Immature natural killer cell (primary cell): ENCODE measurements around the gene UBE2S. TPM values are rescaled to one million over a fixed set of nuclear protein-coding genes. Genes with fewer than 3 reads are reported as not detected.
"Not testable (repeated sequence)": the region's sequence is repeated elsewhere in the genome, so short reads cannot be mapped to it uniquely, and the experiment has no call there.

Source experiments
- DNase-seq, 3 donors: peaks; one replicate each; pipeline ENCODE4 v3.0.0; 2022; ENCODE audit warnings: mixed read lengths in 1 of 3
- H3K27ac Mint-ChIP-seq, 6 donors: one replicate each; pipeline ENCODE4 v1.8.0; 2020; ENCODE audit warnings: mixed read lengths in 6 of 6, mild to moderate bottlenecking in 5 of 6, inconsistent platforms in 4 of 6, moderate library complexity in 3 of 6
- H3K27me3 Mint-ChIP-seq, 3 donors: one replicate each; pipeline ENCODE4 v1.8.0; 2020 to 2021; ENCODE audit warnings: low read depth in 3 of 3, mild to moderate bottlenecking in 3 of 3, mixed read lengths in 3 of 3, moderate library complexity in 3 of 3, inconsistent platforms in 1 of 3
- H3K36me3 Mint-ChIP-seq, 3 donors: one replicate each; pipeline ENCODE4 v1.8.0; 2020; ENCODE audit warnings: mixed read lengths in 3 of 3, inconsistent platforms in 2 of 3, mild to moderate bottlenecking in 2 of 3
- H3K4me1 Mint-ChIP-seq, 2 donors: one replicate each; pipeline ENCODE4 v1.8.0; 2020; ENCODE audit warnings: inconsistent platforms in 2 of 2, mild to moderate bottlenecking in 2 of 2, mixed read lengths in 2 of 2, moderate library complexity in 1 of 2
- H3K4me3 Mint-ChIP-seq, 5 donors: one replicate each; pipeline ENCODE4 v1.8.0; 2020; ENCODE audit warnings: mild to moderate bottlenecking in 5 of 5, mixed read lengths in 5 of 5, inconsistent platforms in 3 of 5, moderate library complexity in 3 of 5
- H3K9me3 Mint-ChIP-seq, 6 donors: one replicate each; pipeline ENCODE4 v1.8.0; 2020; ENCODE audit warnings: mild to moderate bottlenecking in 6 of 6, mixed read lengths in 6 of 6, inconsistent platforms in 4 of 6, moderate library complexity in 3 of 6
- polyA plus RNA-seq, 3 donors: library from polyadenylated mRNA; unstranded; fragments of 300-500 nt; fragmentation: Illumina TruSeq; gene quantifications; one replicate each; pipeline ENCODE4 v1.2.3, GENCODE V29; 2021

Gene UBE2S
- polyA plus RNA-seq: 10 to 100 TPM; 40.2 to 72.1 (median 47.0) TPM

- H3K9me3 Mint-ChIP-seq, DNase-seq: not testable (repeated sequence)
- Mint-ChIP-seq H3K4me3 (peak within 1 kb of the TSS; percentile 91 to 96 (median 93)), H3K27me3 (peaks cover 11 to 18% (median 14%) of the 10 kb centered on the region in 3 donors), H3K36me3 (peaks cover 0 to 24% (median 9%) of the 10 kb centered on the region in 3 donors), H3K27ac (peak within 1 kb of the TSS; percentile 96 to 100 (median 99)), H3K4me1 (peaks cover 32 to 35% of the 10 kb centered on the region in 2 donors)
Measured at GRCh38 chr19:55407550-55407799, at the start of gene UBE2S. UBE2S (minus strand) TSS chr19:55407788; CDS start chr19:55407589, 199 bp downstream.

- Mint-ChIP-seq H3K9me3 (no peaks in the 10 kb centered on the region), H3K36me3 (peaks cover 0 to 10% (median 6%) of the 10 kb centered on the region in 3 donors), H3K4me1 (peaks cover 10 to 19% of the 10 kb centered on the region in 2 donors), H3K27ac (no peak overlapping the region), H3K27me3 (peaks cover 6 to 8% (median 6%) of the 10 kb centered on the region in 3 donors), H3K4me3 (no peak overlapping the region)
- DNase-seq: no peak
Measured at GRCh38 chr19:55456347-55456746, 48.8 kb upstream of the UBE2S start.

GRCh38 chr19:55455576-55456235 is 48.1 kb upstream of the UBE2S start:
- DNase-seq: no peak
- H3K9me3 Mint-ChIP-seq: no peaks in the 10 kb centered on the region
- H3K36me3 Mint-ChIP-seq: peaks cover 0 to 10% (median 6%) of the 10 kb centered on the region in 3 donors
- no peak overlapping the region for H3K4me3 Mint-ChIP-seq
- H3K4me1 Mint-ChIP-seq: peaks cover 11 to 16% of the 10 kb centered on the region in 2 donors
- peaks cover 7 to 8% (median 8%) of the 10 kb centered on the region in 3 donors for H3K27me3 Mint-ChIP-seq
- H3K27ac Mint-ChIP-seq: no peak overlapping the region

GRCh38 chr19:55454787-55455243 is 47.2 kb upstream of the UBE2S start:
- H3K9me3 Mint-ChIP-seq: no peaks in the 10 kb centered on the region
- H3K27ac Mint-ChIP-seq: no peak overlapping the region
- peaks cover 7 to 14% of the 10 kb centered on the region in 2 donors for H3K4me1 Mint-ChIP-seq
- peaks cover 0 to 10% (median 6%) of the 10 kb centered on the region in 3 donors for H3K36me3 Mint-ChIP-seq
- H3K27me3 Mint-ChIP-seq: peaks cover 7 to 10% (median 8%) of the 10 kb centered on the region in 3 donors
- H3K4me3 Mint-ChIP-seq: no peak overlapping the region
- DNase-seq: peak in 2 of 3 donors; percentile 25 to 35

- peak overlapping the region in 4 of 5 donors; percentile 18 to 33 (median 26) for H3K4me3 Mint-ChIP-seq
- H3K27me3 Mint-ChIP-seq: peaks cover 7 to 11% (median 8%) of the 10 kb centered on the region in 3 donors
- H3K4me1 Mint-ChIP-seq: peaks cover 6 to 14% of the 10 kb centered on the region in 2 donors
- DNase-seq: no peak
- peaks cover 0 to 10% (median 6%) of the 10 kb centered on the region in 3 donors for H3K36me3 Mint-ChIP-seq
- peak overlapping the region in 1 of 6 donors; percentile 50 for H3K27ac Mint-ChIP-seq
- H3K9me3 Mint-ChIP-seq: no peaks in the 10 kb centered on the region
Measured at GRCh38 chr19:55453511-55454260, 46.1 kb upstream of the UBE2S start.

- H3K27ac Mint-ChIP-seq: no peak overlapping the region
Measured at GRCh38 chr19:55452749-55453346, 45.3 kb upstream of the UBE2S start.

DNA sequence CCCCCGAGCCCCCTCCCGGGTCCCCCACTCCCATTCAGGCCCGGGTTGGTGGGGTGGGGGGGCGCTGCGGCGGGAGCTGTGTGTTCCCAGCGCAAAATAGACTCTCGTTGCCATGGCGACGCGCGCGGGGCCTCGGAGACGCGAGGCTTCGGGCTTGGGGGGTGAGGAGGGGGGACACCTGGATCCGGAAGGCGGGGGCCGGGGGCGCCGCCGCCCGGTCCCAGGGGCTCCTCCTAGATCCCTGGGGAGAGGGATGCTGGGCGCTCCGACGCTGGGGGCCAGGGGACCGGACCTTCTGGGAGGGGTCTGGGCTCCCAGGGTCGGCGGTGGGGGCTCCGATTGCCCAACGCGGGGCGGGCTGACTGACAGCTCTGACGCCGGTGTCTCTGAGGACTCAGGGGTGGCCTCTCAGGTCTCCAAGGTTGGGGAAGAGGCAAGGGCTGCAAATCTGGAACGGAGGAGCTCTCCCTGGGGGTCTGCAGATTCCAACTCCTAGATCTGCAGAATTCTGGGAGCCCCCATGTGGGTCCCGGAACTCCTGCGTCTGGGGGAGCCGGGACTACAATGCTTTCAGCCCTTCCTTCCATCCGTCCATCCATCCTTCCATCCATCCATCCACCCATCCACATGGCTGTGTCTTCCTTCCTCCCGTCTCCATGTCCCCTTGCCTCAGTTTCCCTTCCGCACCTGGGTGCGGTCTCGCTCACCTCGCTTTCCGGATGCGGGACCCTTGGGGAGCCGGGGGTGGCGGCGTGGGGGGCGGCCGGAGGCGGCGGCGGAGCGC is 44.6 kb upstream of the UBE2S start:
- H3K36me3 Mint-ChIP-seq: peaks cover 0 to 10% (median 6%) of the 10 kb centered on the region in 3 donors
- H3K27ac Mint-ChIP-seq: no peak overlapping the region
- peaks cover 6 to 14% of the 10 kb centered on the region in 2 donors for H3K4me1 Mint-ChIP-seq
- DNase-seq: no peak
- no peaks in the 10 kb centered on the region for H3K9me3 Mint-ChIP-seq
- peaks cover 7 to 11% (median 8%) of the 10 kb centered on the region in 3 donors for H3K27me3 Mint-ChIP-seq
- H3K4me3 Mint-ChIP-seq: peak overlapping the region in 1 of 5 donors; percentile 32

More at GRCh38 chr19:55452749-55453346, 45.3 kb upstream of the UBE2S start:
- Mint-ChIP-seq H3K27me3 (peaks cover 7 to 11% (median 8%) of the 10 kb centered on the region in 3 donors), H3K9me3 (no peaks in the 10 kb centered on the region), H3K4me1 (peaks cover 6 to 14% of the 10 kb centered on the region in 2 donors), H3K36me3 (peaks cover 0 to 10% (median 6%) of the 10 kb centered on the region in 3 donors), H3K4me3 (peak overlapping the region in 1 of 5 donors; percentile 25)
- peak; percentile 31 to 44 (median 38) for DNase-seq

DNA sequence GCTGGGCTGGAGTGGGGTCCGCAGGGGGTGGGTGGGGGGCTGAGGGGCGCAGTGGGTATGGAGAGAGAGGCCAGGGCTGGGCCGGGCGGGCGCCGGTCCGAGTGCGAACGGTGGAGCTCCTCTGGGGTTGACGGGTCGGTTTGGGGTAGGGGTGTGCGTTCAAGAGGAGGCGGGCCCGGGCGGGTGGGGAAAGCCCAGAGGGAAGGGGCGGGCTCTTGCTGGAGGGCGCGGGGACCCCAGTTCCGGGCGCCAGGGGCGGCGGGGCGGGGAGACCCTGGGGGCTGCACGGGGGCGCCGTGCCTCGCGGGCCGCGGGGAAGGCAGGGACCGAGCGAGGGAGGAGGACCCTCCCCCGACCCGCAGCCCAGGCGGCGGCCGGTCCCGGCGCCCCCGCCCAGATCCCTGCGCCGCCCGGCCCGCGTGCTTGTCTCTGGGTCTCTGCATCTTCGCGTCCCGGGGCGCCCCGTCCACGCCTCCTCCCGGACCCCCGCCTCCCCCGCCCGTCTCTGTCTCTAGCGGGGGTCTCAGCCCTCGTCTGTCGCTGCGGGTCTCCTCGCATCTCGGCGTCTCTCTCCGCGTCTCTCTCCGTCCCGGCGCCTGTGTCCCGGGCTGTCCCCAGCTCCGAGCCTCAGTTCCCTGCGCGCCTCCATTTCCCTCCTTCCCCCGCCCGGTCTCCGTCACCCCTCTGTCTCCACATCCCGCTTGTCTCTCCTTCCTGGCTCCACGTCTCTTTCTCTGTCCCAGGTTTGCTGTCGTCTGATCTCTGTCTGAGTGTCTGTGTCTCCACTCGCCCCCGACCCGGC is 43.8 kb upstream of the UBE2S start:
- Mint-ChIP-seq H3K4me3 (peak overlapping the region in 4 of 5 donors; percentile 17 to 63 (median 34)), H3K9me3 (no peaks in the 10 kb centered on the region), H3K4me1 (peaks cover 6 to 14% of the 10 kb centered on the region in 2 donors), H3K27ac (no peak overlapping the region), H3K27me3 (peaks cover 7 to 11% (median 8%) of the 10 kb centered on the region in 3 donors), H3K36me3 (peaks cover 0 to 10% (median 6%) of the 10 kb centered on the region in 3 donors)
- no peak for DNase-seq

GRCh38 chr19:55449469-55449868 is 41.9 kb upstream of the UBE2S start:
- no peak overlapping the region for H3K27ac Mint-ChIP-seq
- H3K4me3 Mint-ChIP-seq: no peak overlapping the region
- peaks cover 9 to 15% (median 15%) of the 10 kb centered on the region in 3 donors for H3K27me3 Mint-ChIP-seq
- H3K4me1 Mint-ChIP-seq: peaks cover 6 to 14% of the 10 kb centered on the region in 2 donors
- no peak for DNase-seq
- peaks cover 0 to 2% (median 0%) of the 10 kb centered on the region in 6 donors for H3K9me3 Mint-ChIP-seq
- H3K36me3 Mint-ChIP-seq: peaks cover 0 to 10% (median 6%) of the 10 kb centered on the region in 3 donors

- not testable (repeated sequence) for DNase-seq, H3K27ac Mint-ChIP-seq, H3K4me3 Mint-ChIP-seq, H3K9me3 Mint-ChIP-seq, H3K36me3 Mint-ChIP-seq
- peaks cover 13 to 22% (median 21%) of the 10 kb centered on the region in 3 donors for H3K27me3 Mint-ChIP-seq
- peaks cover 6 to 11% of the 10 kb centered on the region in 2 donors for H3K4me1 Mint-ChIP-seq
Measured at GRCh38 chr19:55448175-55448490, 40.5 kb upstream of the UBE2S start.

GRCh38 chr19:55447421-55448174 is 40.0 kb upstream of the UBE2S start:
- peaks cover 14 to 24% (median 20%) of the 10 kb centered on the region in 3 donors for H3K27me3 Mint-ChIP-seq
- DNase-seq: no peak
- H3K36me3 Mint-ChIP-seq: peaks cover 0 to 3% (median 0%) of the 10 kb centered on the region in 3 donors
- H3K27ac Mint-ChIP-seq: no peak overlapping the region
- H3K4me1 Mint-ChIP-seq: peaks cover 6 to 11% of the 10 kb centered on the region in 2 donors
- H3K4me3 Mint-ChIP-seq: no peak overlapping the region
- peaks cover 0 to 2% (median 0%) of the 10 kb centered on the region in 6 donors for H3K9me3 Mint-ChIP-seq

DNA sequence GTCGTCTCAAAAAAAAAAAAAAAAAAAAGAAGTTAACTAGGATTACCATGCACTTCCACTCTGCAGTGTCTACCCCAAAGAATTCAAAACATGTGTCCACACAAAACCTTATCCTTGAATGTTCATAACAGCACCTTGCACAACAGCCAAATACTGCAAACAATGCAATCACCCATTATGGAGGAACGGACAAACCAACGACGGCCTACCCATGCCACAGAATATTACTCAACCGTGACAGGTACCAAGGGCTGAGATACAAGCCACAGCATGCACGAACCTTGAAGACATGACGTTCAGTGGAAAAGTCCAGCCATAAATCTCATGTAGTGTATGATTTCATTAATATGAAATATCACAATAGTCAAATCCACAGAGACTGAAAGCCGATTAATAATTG is 38.5 kb upstream of the UBE2S start:
- Mint-ChIP-seq H3K27me3 (peaks cover 20 to 30% (median 27%) of the 10 kb centered on the region in 3 donors), H3K4me3 (no peak overlapping the region), H3K9me3 (peaks cover 0 to 2% (median 0%) of the 10 kb centered on the region in 6 donors), H3K36me3 (peaks cover 0 to 4% (median 3%) of the 10 kb centered on the region in 3 donors), H3K27ac (no peak overlapping the region), H3K4me1 (peaks cover 13 to 14% of the 10 kb centered on the region in 2 donors)
- DNase-seq: no peak
